ENCODE results near the gene CBR4. TPM values are rescaled to one million over a fixed set of nuclear protein-coding genes. Genes with fewer than 3 reads are reported as not detected.
A peak's percentile ranks its signal among the peaks of the same experiment; 100 is the strongest.
"Not testable (repeated sequence)": the region's sequence is repeated elsewhere in the genome, so short reads cannot be mapped to it uniquely, and the experiment has no call there.

CBR4 gene
- total RNA-seq, 1 experiment from 2014 or later, result 12.6 TPM

GRCh38 chr4:169037506-169037905 lies 27.5 kb upstream of the CBR4 start:
- ChIA-PET POLR2A (ENCODE audit: unreplicated experiment) (no interaction called here), CTCF (interaction anchor here (0.6 kb wide), 1 partner anchor 529 kb away, joined by 4 read pairs; no protein-coding TSS in a partner anchor)
- TF ChIP-seq CTCF (conservative IDR thresholded peaks at IDR 0.05; ENCODE audit: low read depth, low read length) (no peak), EZH2 (IDR thresholded peaks at IDR 0.05; ENCODE audit: low read length, unreplicated experiment) (no peak), EZH2phosphoT487 (IDR thresholded peaks at IDR 0.05; ENCODE audit: borderline replicate concordance, low read length) (no peak)
- no peak overlapping the region for H3K4me3 ChIP-seq (ENCODE audit: low read length)
- H3K79me2 ChIP-seq (ENCODE audit: low read length), result no peaks in the 10 kb centered on the region
- no peaks in the 10 kb centered on the region for H3K9me3 ChIP-seq (ENCODE audit: low read length)
- H3K4me1 ChIP-seq (ENCODE audit: insufficient read depth, low read length), result peaks cover 23% of the 10 kb centered on the region; the same call in 1 of the 2 replicates
- intact Hi-C loops (cut with micrococcal nuclease), result no loop called here
- no peaks in the 10 kb centered on the region for H3K9me2 ChIP-seq (replicated peaks; ENCODE audit: low read length)
- ATAC-seq, result no peak
- H3K9ac ChIP-seq (ENCODE audit: low read length), result no peak overlapping the region
- DNase-seq, result peak; percentile 21
- BruUV-seq (replicated peaks), result no TSS peak
- no peaks in the 10 kb centered on the region for H3F3A ChIP-seq (ENCODE audit: low read length, unreplicated experiment)
- H4K20me1 ChIP-seq (ENCODE audit: low read length), result no peaks in the 10 kb centered on the region
- 0 out of 2 replicates have a peak overlapping the region, but pooled peaks have one; percentile 7 for H3K4me2 ChIP-seq (ENCODE audit: low read length)
- H2AFZ ChIP-seq (ENCODE audit: low read length), result peak overlapping the region; percentile 43; the same call in 1 of the 2 replicates
- H3K36me3 ChIP-seq (ENCODE audit: low read depth, low read length), result no peaks in the 10 kb centered on the region
- H3K27me3 ChIP-seq (ENCODE audit: low read length), result no peaks in the 10 kb centered on the region
- H3K27ac ChIP-seq (ENCODE audit: low read length), result no peak overlapping the region

GRCh38 chr4:169035871-169036620 lies 26.0 kb upstream of the CBR4 start:
- intact Hi-C loops (cut with micrococcal nuclease); H3K36me3 ChIP-seq (ENCODE audit: low read depth, low read length); CTCF ChIA-PET: not testable (repeated sequence)

GRCh38 chr4:169033660-169034059 lies 23.6 kb upstream of the CBR4 start:
- Histone ChIP-seq H3K79me2 (ENCODE audit: low read length) (no peaks in the 10 kb centered on the region), H3K9me2 (replicated peaks; ENCODE audit: low read length) (no peaks in the 10 kb centered on the region), H2AFZ (ENCODE audit: low read length) (no peak overlapping the region), H3K9ac (ENCODE audit: low read length) (no peak overlapping the region), H3K4me2 (ENCODE audit: low read length) (no peak overlapping the region), H3K36me3 (ENCODE audit: low read depth, low read length) (no peaks in the 10 kb centered on the region), H3K4me3 (ENCODE audit: low read length) (no peak overlapping the region), H3K27me3 (ENCODE audit: low read length) (no peaks in the 10 kb centered on the region), H3K9me3 (ENCODE audit: low read length) (no peaks in the 10 kb centered on the region), H3F3A (ENCODE audit: low read length, unreplicated experiment) (no peaks in the 10 kb centered on the region), H3K27ac (ENCODE audit: low read length) (no peak overlapping the region), H3K4me1 (ENCODE audit: insufficient read depth, low read length) (peaks cover 28% of the 10 kb centered on the region), H4K20me1 (ENCODE audit: low read length) (no peaks in the 10 kb centered on the region)
- no peak for TF ChIP-seq CTCF (conservative IDR thresholded peaks at IDR 0.05; ENCODE audit: low read depth, low read length)
- TF ChIP-seq EZH2phosphoT487 (IDR thresholded peaks at IDR 0.05; ENCODE audit: borderline replicate concordance, low read length), result no peak
- no peak for TF ChIP-seq EZH2 (IDR thresholded peaks at IDR 0.05; ENCODE audit: low read length, unreplicated experiment)
- intact Hi-C loops (cut with micrococcal nuclease), result no loop called here
- BruUV-seq (replicated peaks), result no TSS peak
- DNase-seq (no peak), ATAC-seq (no peak)
- ChIA-PET POLR2A (ENCODE audit: unreplicated experiment) (no interaction called here), CTCF (no interaction called here)

More at GRCh38 chr4:169035871-169036620, 26.0 kb upstream of the CBR4 start:
- POLR2A ChIA-PET (ENCODE audit: unreplicated experiment); H3K9ac ChIP-seq (ENCODE audit: low read length); H3K79me2 ChIP-seq (ENCODE audit: low read length); H4K20me1 ChIP-seq (ENCODE audit: low read length); H3K4me3 ChIP-seq (ENCODE audit: low read length); BruUV-seq (replicated peaks); H3K9me2 ChIP-seq (replicated peaks; ENCODE audit: low read length); DNase-seq; H2AFZ ChIP-seq (ENCODE audit: low read length); H3K4me2 ChIP-seq (ENCODE audit: low read length); H3K27ac ChIP-seq (ENCODE audit: low read length); H3K27me3 ChIP-seq (ENCODE audit: low read length); ATAC-seq; H3K9me3 ChIP-seq (ENCODE audit: low read length); H3F3A ChIP-seq (ENCODE audit: low read length, unreplicated experiment): not testable (repeated sequence)
- peaks cover 24% of the 10 kb centered on the region for H3K4me1 ChIP-seq (ENCODE audit: insufficient read depth, low read length)

Measured in PC-3 (cell line).